Lung (tissue), 13 donors: ENCODE data around the gene SPHKAP. TPM values are rescaled to one million over a fixed set of nuclear protein-coding genes. Genes with fewer than 3 reads are reported as not detected.

Experiments used
- ATAC-seq: fragments of 200-7000 bp; cut with Tn5 transposase; one replicate; pipeline ENCODE4 v1.9.1; 2020; ENCODE audit warnings: moderate number of reproducible peaks; ENCODE audit not compliant: insufficient read depth, low FRiP score
- DNase-seq, 3 donors: peaks; one replicate each; pipeline ENCODE4 v3.0.0-alpha.2; 2013 to 2017
- H3K27ac ChIP-seq, 2 donors: one replicate each; pipeline ENCODE4 v1.5.1; 2013; ENCODE audit warnings: mild to moderate bottlenecking in 2 of 2, moderate library complexity in 2 of 2, control low read depth in 1 of 2, inconsistent platforms in 1 of 2, low read depth in 1 of 2, low read length in 1 of 2
- H3K27me3 ChIP-seq, 3 donors: one replicate each; pipeline ENCODE4 v1.5.1; 2013; ENCODE audit warnings: low read length in 2 of 3; ENCODE audit not compliant: control insufficient read depth in 3 of 3, insufficient read depth in 3 of 3
- H3K36me3 ChIP-seq, 4 donors: one replicate each; pipeline ENCODE4 v1.5.1; 2013; ENCODE audit warnings: low read length in 4 of 4, mild to moderate bottlenecking in 1 of 4, moderate library complexity in 1 of 4; ENCODE audit not compliant: control insufficient read depth in 4 of 4, insufficient read depth in 4 of 4
- H3K4me1 ChIP-seq, 5 donors: one replicate each; pipeline ENCODE4 v1.5.1; 2013; ENCODE audit warnings: low read length in 5 of 5, mild to moderate bottlenecking in 2 of 5, moderate library complexity in 1 of 5; ENCODE audit not compliant: control insufficient read depth in 5 of 5, insufficient read depth in 5 of 5
- H3K4me3 ChIP-seq: one replicate; pipeline ENCODE4 v1.5.1; 2013; ENCODE audit warnings: mild to moderate bottlenecking, control low read depth, moderate library complexity
- H3K9ac ChIP-seq, 2 donors: one replicate each; pipeline ENCODE4 v1.5.1; 2013; ENCODE audit warnings: low read length in 2 of 2, control low read depth in 1 of 2; ENCODE audit not compliant: insufficient read depth in 1 of 2
- H3K9me3 ChIP-seq, 4 donors: one replicate each; pipeline ENCODE4 v1.5.1; 2013; ENCODE audit warnings: low read length in 3 of 4, mild to moderate bottlenecking in 1 of 4, moderate library complexity in 1 of 4; ENCODE audit not compliant: control insufficient read depth in 4 of 4, insufficient read depth in 3 of 4
- CTCF ChIP-seq: IDR thresholded peaks from 2 replicates; pipeline ENCODE4 v1.5.1; 2012; ENCODE audit warnings: mild to moderate bottlenecking; ENCODE audit errors: control extremely low read depth, extremely low read depth
- WGBS, 2 donors: extraction: QIAGEN DNeasy Blood & Tissue Kit; methylation state at CpG; one replicate each; pipeline ENCODE4 v1.1.7; 2013; 5-methylcytosine and 5-hydroxymethylcytosine counted together
- polyA plus RNA-seq, 2 donors: library from polyadenylated mRNA; stranded (reverse); fragments of 200-250 nt; gene quantifications; one replicate each; pipeline ENCODE4 v1.2.1, GENCODE V29; 2013
- small RNA-seq: library from RNA; depleted of rRNA; stranded (forward); fragments of <200 nt; gene quantifications from one replicate; pipeline ENCODE3, GENCODE V24; 2014; ENCODE audit warnings: low replicate concordance
- total RNA-seq, 2 donors: library from RNA; depleted of rRNA in 1 of 2; stranded (reverse); fragments of >200 nt in 1 of 2; gene quantifications; one replicate each; pipeline ENCODE4 v1.2.1, GENCODE V29; 2014 to 2021
- donor health status: control.
- donor health status: control.
- donor health status: Bipolar disorder and iron deficiency.
- donor health status: healthy.
- donor health status: DM: yes; HTN: yes; CAD: no.

The SPHKAP gene
- total and polyA plus RNA-seq, 4 donors = 0.02 to 0.60 (median 0.03) TPM; not detected in 1

DNA sequence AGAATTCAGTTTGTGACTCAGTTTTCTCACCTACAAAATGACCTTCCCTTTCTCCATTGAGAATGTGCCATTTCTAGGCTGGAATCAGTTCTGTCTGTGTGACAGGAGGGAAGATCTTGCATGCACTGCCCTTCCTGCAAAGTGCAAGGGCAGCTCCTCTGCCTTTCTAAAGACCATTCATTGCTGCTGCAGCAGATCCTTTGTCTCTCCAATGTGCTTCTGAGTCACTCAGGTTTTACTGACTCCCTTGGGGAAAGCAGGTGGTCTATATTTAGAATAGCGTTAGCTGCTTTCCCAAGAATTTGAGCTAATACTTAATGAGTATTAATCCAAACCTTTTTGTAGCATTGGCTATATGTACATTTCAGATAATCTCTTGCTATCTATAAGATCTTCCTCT is 247.6 kb downstream of the SPHKAP start:
- no peak for DNase-seq
- Histone ChIP-seq H3K4me1 (no peaks in the 10 kb centered on the region), H3K4me3 (no peak overlapping the region), H3K27ac (no peak overlapping the region), H3K27me3 (no peaks in the 10 kb centered on the region), H3K9me3 (peaks cover 0 to 1% (median 0%) of the 10 kb centered on the region in 4 donors), H3K9ac (no peak overlapping the region), H3K36me3 (no peaks in the 10 kb centered on the region)
- ATAC-seq = no peak
- WGBS, 2 donors = 89 to 97% methylated on average over 1 of the region's 1 CpG
- no peak for TF ChIP-seq CTCF

DNA sequence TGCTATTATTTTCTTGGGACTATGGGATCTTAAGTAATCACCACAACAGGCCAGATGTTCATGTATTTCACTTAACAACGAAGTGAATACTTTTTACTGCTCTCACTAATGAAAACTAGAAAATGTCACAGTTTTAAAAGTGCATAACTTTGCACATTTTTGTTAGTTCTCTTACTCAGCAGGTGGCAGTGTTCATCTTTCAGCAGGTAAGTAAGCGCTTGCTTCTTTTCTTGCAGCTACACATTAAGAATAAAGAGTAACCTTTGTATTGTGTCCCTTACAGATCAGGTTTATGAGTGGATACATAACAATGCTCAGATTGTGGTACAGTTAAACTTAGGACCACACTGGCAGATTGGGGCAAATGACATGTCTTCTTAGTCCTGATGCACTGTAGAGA is 249.1 kb downstream of the SPHKAP start:
- Histone ChIP-seq H3K27me3 (no peaks in the 10 kb centered on the region), H3K36me3 (no peaks in the 10 kb centered on the region), H3K9me3 (peaks cover 0 to 4% (median 2%) of the 10 kb centered on the region in 4 donors), H3K27ac (no peak overlapping the region), H3K9ac (no peak overlapping the region), H3K4me3 (no peak overlapping the region), H3K4me1 (no peaks in the 10 kb centered on the region)
- DNase-seq = peak in 1 of 3 donors; percentile 20
- no peak for ATAC-seq
- no peak for TF ChIP-seq CTCF
- WGBS, 2 donors = 68 to 74% methylated on average over 2 of the region's 2 CpGs

DNA sequence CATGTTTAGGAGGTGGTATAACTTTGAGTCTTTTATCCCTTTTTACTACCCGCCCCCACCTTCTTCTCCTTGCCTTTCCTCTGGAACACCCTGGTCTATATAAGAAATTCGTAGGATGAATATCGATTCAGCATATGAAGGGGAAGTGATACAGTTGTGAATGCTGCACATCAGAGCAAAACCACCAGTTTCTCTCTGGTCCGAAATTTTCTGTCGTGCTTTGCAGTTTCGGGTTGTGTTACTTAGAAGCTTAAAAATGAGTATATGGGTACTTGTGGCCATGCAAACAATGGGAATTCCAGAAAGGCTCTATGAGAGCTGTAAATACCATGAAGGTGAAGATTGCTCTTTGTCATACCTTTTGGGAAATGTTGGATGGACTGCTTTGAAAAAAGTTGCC is 249.5 kb downstream of the SPHKAP start:
- no peak for TF ChIP-seq CTCF
- no peaks in the 10 kb centered on the region for H3K36me3 ChIP-seq
- ATAC-seq (no peak), DNase-seq (no peak)
- no peak overlapping the region for H3K27ac ChIP-seq
- WGBS, 2 donors = 83 to 85% methylated on average over 6 of the region's 6 CpGs
- H3K4me1 ChIP-seq = no peaks in the 10 kb centered on the region
- no peak overlapping the region for H3K9ac ChIP-seq
- no peaks in the 10 kb centered on the region for H3K27me3 ChIP-seq
- H3K4me3 ChIP-seq = no peak overlapping the region
- peaks cover 0 to 7% (median 1%) of the 10 kb centered on the region in 4 donors for H3K9me3 ChIP-seq

Small RNA genes within 50 kb of the gene (small RNA-seq; reads per million reads assigned to genes)
- gene RNU6-624P = not detected
